A549 treated with RU486 at 1 μM for 4 hours (cell line): ENCODE measurements around the gene SLF1. TPM values are rescaled to one million over a fixed set of nuclear protein-coding genes. Genes with fewer than 3 reads are reported as not detected.

ENCODE experiments used
- total RNA-seq: library from RNA; stranded (reverse); fragments of 200-300 nt; extraction: Qiagen RNA extraction; gene quantifications from 5 replicates; pipeline ENCODE4 v1.2.3, GENCODE V29; 2022; ENCODE audit warnings: low read depth

SLF1 gene
- 7.4 to 10.1 TPM (median 9.1 TPM) in 5 replicates for total RNA-seq

GRCh38 chr5:94618493-94619328, at the start of gene SLF1, which contains the start of gene KIAA0825:
Gene SLF1 (plus strand): TSS chr5:94618669. CDS start chr5:94628811, 10,142 bp downstream.
Gene KIAA0825 (minus strand): TSS chr5:94618604. CDS start chr5:94537126, 81,478 bp downstream.

Other genes with a start within 250 kb of the SLF1 start
- 0.16 to 0.64 TPM (median 0.35 TPM) in 5 replicates for gene KIAA0825, start 65 bp upstream of the SLF1 start, total RNA-seq